IMR-90 (cell line): ENCODE data around the gene ATG5. TPM values are rescaled to one million over a fixed set of nuclear protein-coding genes. Genes with fewer than 3 reads are reported as not detected.

Experiments
- ATAC-seq: fragments of 200-7000 bp; cut with Tn5 transposase; 2 replicates; pipeline ENCODE4 v1.9.1; 2020; ENCODE audit warnings: low read depth, mild to moderate bottlenecking, moderate library complexity
- BruUV-seq: library from RNA; stranded (reverse); fragments of 400-500 nt; replicated peaks from 2 replicates; lab custom pipeline; 2021; lab: Mats Ljungman, UMichigan
- CTCF ChIA-PET: fragments of 300-600 bp; formaldehyde crosslinking; extraction: SDS; loops from one replicate; lab custom pipeline; 2021; ENCODE audit warnings: antibody characterized with exemption; lab: Yijun Ruan, JAX
- POLR2A ChIA-PET: fragments of 300-600 bp; sonication (Branson Sonifier 250); formaldehyde crosslinking; loops from one replicate; lab custom pipeline; 2022; ENCODE audit warnings: antibody characterized with exemption; ENCODE audit not compliant: unreplicated experiment; lab: Charles Lee
- DNase-seq: peaks from one replicate; pipeline ENCODE4 v3.0.0; 2013
- H2AFZ ChIP-seq: replicated peaks from 2 replicates; pipeline ENCODE3; 2013; ENCODE audit warnings: low read length, mild to moderate bottlenecking; ENCODE audit not compliant: poor library complexity
- H2AK5ac ChIP-seq: 2 replicates; pipeline ENCODE4 v1.6.1; 2013; ENCODE audit warnings: low read depth, low read length, inconsistent platforms
- H2AK9ac ChIP-seq: replicated peaks from 2 replicates; pipeline ENCODE3; 2013; ENCODE audit warnings: mild to moderate bottlenecking, low read depth, low read length, moderate library complexity; ENCODE audit not compliant: poor library complexity
- H2BK120ac ChIP-seq: 2 replicates; pipeline ENCODE4 v1.6.1; 2013; ENCODE audit warnings: low read depth, low read length, inconsistent platforms
- H2BK15ac ChIP-seq: 3 replicates; pipeline ENCODE4 v1.6.1; 2013; ENCODE audit warnings: low read depth, low read length, inconsistent platforms
- H2BK20ac ChIP-seq: 2 replicates; pipeline ENCODE4 v1.6.1; 2013; ENCODE audit warnings: low read depth, mild to moderate bottlenecking, inconsistent platforms, low read length, moderate library complexity
- H2BK5ac ChIP-seq: 2 replicates; pipeline ENCODE4 v1.6.1; 2013; ENCODE audit warnings: mild to moderate bottlenecking, low read depth, low read length, inconsistent platforms; ENCODE audit not compliant: poor library complexity, severe bottlenecking
- H3K14ac ChIP-seq: replicated peaks from 2 replicates; pipeline ENCODE4 v1.6.1; 2013; ENCODE audit warnings: low read depth, low read length, inconsistent platforms
- H3K18ac ChIP-seq: 2 replicates; pipeline ENCODE4 v1.6.1; 2013; ENCODE audit warnings: low read depth, low read length, control low read depth
- H3K23ac ChIP-seq: 2 replicates; pipeline ENCODE4 v1.6.1; 2013; ENCODE audit warnings: low read depth, low read length, inconsistent platforms
- H3K27ac ChIP-seq: 2 replicates; pipeline ENCODE4 v1.5.1; 2013; ENCODE audit warnings: mild to moderate bottlenecking, control low read depth, low read length; ENCODE audit not compliant: insufficient read depth
- H3K27me3 ChIP-seq: 2 replicates; pipeline ENCODE4 v1.6.1; 2013; ENCODE audit warnings: low read length; ENCODE audit not compliant: control insufficient read depth, insufficient read depth
- H3K36me3 ChIP-seq: 2 replicates; pipeline ENCODE4 v1.6.1; 2013; ENCODE audit warnings: low read length, mixed read lengths; ENCODE audit not compliant: control insufficient read depth, insufficient read depth
- H3K4ac ChIP-seq: 2 replicates; pipeline ENCODE4 v1.6.1; 2013; ENCODE audit warnings: low read depth, low read length, inconsistent platforms
- H3K4me1 ChIP-seq: 2 replicates; pipeline ENCODE4 v1.6.1; 2013; ENCODE audit warnings: low read length, mixed read lengths; ENCODE audit not compliant: control insufficient read depth, insufficient read depth
- H3K4me2 ChIP-seq: 2 replicates; pipeline ENCODE4 v1.6.1; 2013; ENCODE audit warnings: low read depth, mild to moderate bottlenecking, control low read depth, low read length, moderate library complexity
- H3K4me3 ChIP-seq: 2 replicates; pipeline ENCODE4 v1.5.1; 2013; ENCODE audit warnings: low read depth, mild to moderate bottlenecking, control low read depth, low read length, moderate library complexity; ENCODE audit not compliant: insufficient read depth
- H3K56ac ChIP-seq: 2 replicates; pipeline ENCODE4 v1.6.1; 2013; ENCODE audit warnings: low read length, inconsistent platforms; ENCODE audit not compliant: insufficient read depth; ENCODE audit errors: extremely low read depth
- H3K79me1 ChIP-seq, 2 experiments: 2 replicates each; pipeline ENCODE4 v1.6.1; 2013; ENCODE audit warnings: low read length in 2 of 2, inconsistent platforms in 1 of 2, low read depth in 1 of 2
- H3K9ac ChIP-seq: 2 replicates; pipeline ENCODE4 v1.6.1; 2013; ENCODE audit warnings: low read depth, low read length, control low read depth
- H3K9me1 ChIP-seq: 2 replicates; pipeline ENCODE4 v1.6.1; 2013; ENCODE audit warnings: low read length, inconsistent platforms; ENCODE audit not compliant: insufficient read depth
- H3K9me3 ChIP-seq: 2 replicates; pipeline ENCODE4 v1.6.1; 2013; ENCODE audit warnings: low read length; ENCODE audit not compliant: control insufficient read depth, insufficient read depth
- H4K20me1 ChIP-seq: 2 replicates; pipeline ENCODE4 v1.6.1; 2013; ENCODE audit warnings: low read length, inconsistent platforms; ENCODE audit not compliant: insufficient read depth
- H4K5ac ChIP-seq: 2 replicates; pipeline ENCODE4 v1.6.1; 2013; ENCODE audit warnings: mild to moderate bottlenecking, low read depth, low read length, control low read depth
- H4K8ac ChIP-seq, 2 experiments: 2 replicates each; pipeline ENCODE4 v1.6.1; 2013; ENCODE audit warnings: low read depth in 2 of 2, low read length in 2 of 2, control low read depth in 1 of 2, inconsistent platforms in 1 of 2
- H4K91ac ChIP-seq: 2 replicates; pipeline ENCODE4 v1.6.1; 2013; ENCODE audit warnings: low read depth, low read length, inconsistent platforms; ENCODE audit not compliant: insufficient read depth
- BHLHE40 ChIP-seq: fragments of 150-350 bp; IDR thresholded peaks from 2 replicates; pipeline ENCODE4 v1.6.1; 2016; ENCODE audit warnings: mild to moderate bottlenecking, low read depth, low read length
- CEBPB ChIP-seq: IDR thresholded peaks from 2 replicates; pipeline ENCODE4 v1.6.1; 2012; ENCODE audit warnings: low read depth, low read length, improper control_type of control experiment
- CTCF ChIP-seq: conservative IDR thresholded peaks from 2 replicates; pipeline ENCODE4 v1.5.1; 2012; ENCODE audit warnings: mild to moderate bottlenecking, low read depth, low read length, improper control_type of control experiment
- FOS ChIP-seq: fragments of 150-350 bp; IDR thresholded peaks from 2 replicates; pipeline ENCODE4 v1.6.1; 2016; ENCODE audit warnings: low read depth, low read length
- MAFK ChIP-seq: IDR thresholded peaks from 2 replicates; pipeline ENCODE4 v1.6.1; 2012; ENCODE audit warnings: low read depth, low read length, improper control_type of control experiment
- MAZ ChIP-seq: IDR thresholded peaks from 2 replicates; pipeline ENCODE4 v1.6.1; 2012; ENCODE audit warnings: low read depth, mild to moderate bottlenecking, low read length, improper control_type of control experiment, moderate library complexity, borderline replicate concordance
- MXI1 ChIP-seq: IDR thresholded peaks from 2 replicates; pipeline ENCODE4 v1.6.1; 2012; ENCODE audit warnings: low read depth, mild to moderate bottlenecking, low read length, moderate library complexity, borderline replicate concordance
- NFE2L2 ChIP-seq: fragments of 150-350 bp; IDR thresholded peaks from 2 replicates; pipeline ENCODE4 v1.6.1; 2016; ENCODE audit warnings: low read depth, mild to moderate bottlenecking, low read length
- POLR2A ChIP-seq: IDR thresholded peaks from 2 replicates; pipeline ENCODE4 v1.6.1; 2012; ENCODE audit warnings: mild to moderate bottlenecking, low read depth, low read length
- RAD21 ChIP-seq: IDR thresholded peaks from 2 replicates; pipeline ENCODE4 v1.6.1; 2012; ENCODE audit warnings: low read length, improper control_type of control experiment
- RCOR1 ChIP-seq: IDR thresholded peaks from 2 replicates; pipeline ENCODE4 v1.6.1; 2012; ENCODE audit warnings: mild to moderate bottlenecking, low read length, improper control_type of control experiment; ENCODE audit not compliant: insufficient replicate concordance
- RFX5 ChIP-seq: IDR thresholded peaks from 2 replicates; pipeline ENCODE4 v1.8.0; 2012; ENCODE audit warnings: low read depth, mild to moderate bottlenecking, low read length, moderate library complexity
- SMC3 ChIP-seq: fragments of 150-350 bp; IDR thresholded peaks from 2 replicates; pipeline ENCODE4 v1.6.1; 2016; ENCODE audit warnings: low read depth, mild to moderate bottlenecking, antibody characterized with exemption, low read length, moderate library complexity
- USF2 ChIP-seq: fragments of 150-350 bp; IDR thresholded peaks from 2 replicates; pipeline ENCODE4 v1.6.1; 2017; ENCODE audit warnings: mild to moderate bottlenecking, antibody characterized with exemption, low read length, low read depth
- WGBS, 2 experiments: methylation state at CpG; one replicate each; pipeline versions ENCODE4 v1.1.5 to v1.1.7; 2013; ENCODE audit warnings: missing lambda C conversion rate in 2 of 2; ENCODE audit not compliant: insufficient read length in 1 of 2; ENCODE audit errors: extremely low coverage in 2 of 2; 5-methylcytosine and 5-hydroxymethylcytosine counted together
- dilution Hi-C: fragments of 300-500 bp; cut with HindIII; formaldehyde crosslinking; loops from one replicate; pipeline ENCODE4 v1.14.3; 2018; ENCODE audit warnings: low sequenced_read_pairs; ENCODE audit not compliant: unreplicated experiment
- in situ Hi-C: fragments of 300-500 bp; cut with MboI; formaldehyde crosslinking; loops from 3 replicates; pipeline ENCODE4 v1.14.3; 2019; ENCODE audit warnings: low sequenced_read_pairs, inconsistent platforms, mixed read lengths
- intact Hi-C: fragments of 100-400 bp; cut with micrococcal nuclease; formaldehyde crosslinking; loops from 2 replicates; pipeline ENCODE4 v1.10.0; 2022
- polyA plus RNA-seq, 3 experiments: library from polyadenylated mRNA; depleted of rRNA; stranded (reverse); fragments of >200 nt; gene quantifications; 2 replicates each; pipeline ENCODE4 v1.2.3, GENCODE V29; 2012; ENCODE audit warnings: low replicate concordance in 1 of 3
- total RNA-seq: library from RNA; depleted of rRNA; stranded (reverse); fragments of >200 nt; gene quantifications from 2 replicates; pipeline ENCODE4 v1.2.3, GENCODE V29; 2012

ATG5 gene
- total and polyA plus RNA-seq, 2 of the 4 experiments (the other 2 are of a cell fraction), result 13.5 to 28.0 TPM

- Histone ChIP-seq H2AK5ac (no peak overlapping the region), H2AK9ac (no peak overlapping the region), H2BK15ac (no peak overlapping the region), H3K4me1 (no peaks in the 10 kb centered on the region), H3K18ac (no peak overlapping the region), H2AFZ (no peak overlapping the region), H3K9me3 (no peaks in the 10 kb centered on the region), H2BK120ac (no peak overlapping the region), H3K56ac (no peak overlapping the region), H4K91ac (no peak overlapping the region), H3K27ac (no peak overlapping the region), H3K4me3 (no peak overlapping the region), H4K8ac (no peak overlapping the region), H3K4me2 (no peak overlapping the region), H4K20me1 (no peaks in the 10 kb centered on the region), H3K9ac (no peak overlapping the region), H3K23ac (no peak overlapping the region), H3K14ac (no peak overlapping the region), H3K9me1 (no peaks in the 10 kb centered on the region), H3K79me1 (no peaks in the 10 kb centered on the region), H2BK5ac (no peak overlapping the region), H3K36me3 (no peaks in the 10 kb centered on the region), H2BK20ac (no peak overlapping the region), H3K4ac (no peak overlapping the region), H4K5ac (no peak overlapping the region), H3K27me3 (peaks cover 12% of the 10 kb centered on the region)
- WGBS, 2 experiments, result no CpG with 5 or more reads among the region's 1 CpG
- ChIA-PET POLR2A (no interaction called here), CTCF (no interaction called here)
- intact Hi-C loops (no loop called here), dilution Hi-C loops (no loop called here), in situ Hi-C loops (no loop called here)
- DNase-seq, result no peak
- TF ChIP-seq MAZ (no peak), FOS (no peak), SMC3 (no peak), USF2 (no peak), CTCF (no peak), BHLHE40 (no peak), RAD21 (no peak), POLR2A (no peak), MAFK (no peak), CEBPB (no peak), RCOR1 (no peak), NFE2L2 (no peak), MXI1 (no peak), RFX5 (no peak)
- BruUV-seq, result no TSS peak
- ATAC-seq, result no peak
These were observed 48.1 kb upstream of the ATG5 start for GRCh38 chr6:106373502-106374239.
